ENCODE data around the gene RNF144B.
"Not testable (repeated sequence)": the region's sequence is repeated elsewhere in the genome, so short reads cannot be mapped to it uniquely, and the experiment has no call there.

Gene RNF144B

DNA sequence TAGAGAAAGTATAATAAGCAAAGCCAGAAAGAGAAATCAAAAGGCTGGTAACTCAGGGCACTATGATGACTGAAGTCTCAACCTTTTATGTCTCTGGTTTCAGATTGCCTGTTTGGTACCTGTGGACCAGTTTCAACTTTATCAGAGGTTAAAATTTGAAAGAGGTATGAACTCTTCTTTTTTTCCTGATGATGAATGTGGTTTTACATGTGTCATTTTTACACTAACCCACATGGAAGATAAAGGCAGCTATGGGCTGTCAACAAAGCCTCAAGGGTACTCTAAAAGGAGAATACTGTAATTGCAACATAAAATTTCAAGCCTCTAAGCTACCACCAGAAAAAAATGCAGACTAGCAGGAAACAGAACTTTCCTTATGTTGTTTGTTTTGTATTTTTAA is 52.4 kb downstream of the RNF144B start:
- DNase-seq (ENCODE audit: low read depth in 1 of 2, low spot score in 1 of 2) = no peak

DNA sequence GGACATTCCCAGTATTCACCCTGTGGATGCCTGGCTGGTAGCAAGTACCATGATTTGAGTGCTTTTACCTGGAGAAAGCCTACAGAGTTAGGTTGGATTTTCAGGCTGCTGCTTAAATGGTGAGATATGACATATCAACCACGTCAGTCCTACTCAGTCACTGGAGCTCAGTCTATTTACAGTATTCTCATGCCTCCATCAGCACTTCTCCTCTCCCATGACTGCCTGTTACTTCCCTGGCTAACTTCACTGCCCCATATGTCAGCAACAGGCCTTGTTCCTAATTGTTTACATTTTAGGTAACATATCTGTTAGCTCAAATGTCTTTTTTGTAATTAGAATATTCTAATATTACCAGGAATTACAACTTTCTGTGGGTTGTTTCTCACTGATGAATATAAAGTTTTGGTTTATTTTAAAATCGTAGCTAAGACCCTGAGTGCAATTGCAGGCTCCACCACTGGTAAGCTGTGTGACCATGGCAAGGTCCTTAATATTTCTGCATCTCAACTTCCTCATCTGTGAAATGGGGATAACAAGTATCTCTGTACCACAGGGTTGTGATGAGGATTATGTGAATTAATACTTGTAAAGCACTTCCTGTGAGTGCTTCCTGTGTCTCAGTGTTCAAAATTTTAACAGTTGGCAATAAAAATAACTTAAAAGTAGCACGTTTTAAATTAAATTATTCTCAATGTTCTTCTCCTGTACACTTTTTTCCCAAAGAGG is 54.3 kb downstream of the RNF144B start:
- no peak for DNase-seq (ENCODE audit: low read depth in 1 of 2, low spot score in 1 of 2)

DNA sequence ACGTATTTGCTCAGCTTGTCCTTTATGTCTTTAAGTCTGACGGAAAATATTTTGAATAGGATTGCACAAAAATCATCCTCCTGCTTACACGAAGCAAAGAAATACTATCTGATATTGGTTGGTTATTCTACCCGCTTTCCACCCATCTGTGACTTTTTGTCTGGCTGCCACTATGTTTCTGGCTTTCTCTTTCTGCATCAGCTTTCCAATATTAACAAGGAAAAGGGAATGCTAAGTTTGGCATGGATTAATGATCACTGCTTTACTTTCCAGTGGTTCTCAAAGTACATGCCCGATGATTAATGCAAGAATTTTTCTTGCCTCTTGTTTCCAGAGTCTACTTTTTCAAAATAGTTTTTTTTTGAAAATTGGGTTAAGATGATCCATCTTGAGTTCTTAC is 57.0 kb downstream of the RNF144B start:
- no peak for DNase-seq (ENCODE audit: low read depth in 1 of 2, low spot score in 1 of 2)

DNA sequence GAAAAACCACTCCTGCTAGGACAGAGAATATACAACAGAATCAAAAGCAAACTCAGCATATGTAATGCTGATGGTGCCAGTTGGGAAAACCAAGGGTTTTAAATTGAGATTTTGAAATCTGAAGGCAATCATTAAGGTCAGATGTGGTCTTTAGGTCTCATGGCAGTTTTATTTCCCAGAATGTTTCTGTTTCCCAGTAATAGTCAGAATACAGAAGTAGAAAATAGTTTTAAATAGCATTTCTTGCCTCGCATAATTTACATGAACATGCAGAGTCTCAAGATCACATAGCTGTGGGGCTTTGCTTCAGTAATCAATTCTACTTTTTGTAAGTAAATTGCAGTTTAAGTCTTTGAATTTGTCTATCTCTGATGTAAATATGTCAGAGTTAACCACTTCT is 58.1 kb downstream of the RNF144B start:
- no peak for DNase-seq (ENCODE audit: low read depth in 1 of 2, low spot score in 1 of 2)

DNA sequence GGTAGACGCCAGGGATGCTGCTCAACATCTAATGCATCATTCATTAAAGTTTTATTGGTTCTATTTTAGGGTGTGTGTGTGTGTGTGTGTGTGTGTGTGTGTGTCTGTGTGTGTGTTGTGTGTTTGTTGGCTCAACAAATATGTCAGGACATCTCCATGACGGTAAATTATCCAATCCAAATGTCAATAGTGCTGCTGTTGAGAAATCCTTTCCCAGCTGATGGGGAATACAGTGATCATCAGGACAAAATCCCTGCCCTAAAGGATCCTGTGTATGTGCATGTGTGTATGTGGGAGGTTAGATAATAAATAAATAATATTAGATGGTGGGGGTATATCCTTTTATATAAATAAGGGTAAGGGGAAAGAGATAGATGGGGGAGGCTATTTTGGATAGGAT is 59.6 kb downstream of the RNF144B start:
- no peak for DNase-seq (ENCODE audit: low read depth in 1 of 2, low spot score in 1 of 2)

DNA sequence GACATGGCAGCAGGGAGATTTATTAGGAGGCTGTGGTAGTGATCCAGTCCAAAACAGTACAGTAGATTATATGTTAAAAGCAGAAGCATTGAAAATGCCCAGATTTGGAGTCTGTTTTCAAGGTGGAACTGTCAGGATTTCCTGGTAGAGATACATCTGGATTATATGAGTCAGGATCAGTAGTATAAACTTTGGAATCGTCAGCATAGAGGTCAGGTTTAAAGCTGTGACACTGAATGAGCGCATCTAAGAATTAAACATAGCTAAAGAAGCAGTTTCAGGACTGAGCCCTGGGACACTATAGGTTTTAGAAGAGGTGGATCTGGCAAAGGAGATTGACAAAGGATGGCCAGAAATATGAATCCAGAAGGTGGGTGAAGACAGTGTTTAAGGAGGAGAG is 60.4 kb downstream of the RNF144B start:
- DNase-seq (ENCODE audit: low read depth in 1 of 2, low spot score in 1 of 2) = no peak

DNA sequence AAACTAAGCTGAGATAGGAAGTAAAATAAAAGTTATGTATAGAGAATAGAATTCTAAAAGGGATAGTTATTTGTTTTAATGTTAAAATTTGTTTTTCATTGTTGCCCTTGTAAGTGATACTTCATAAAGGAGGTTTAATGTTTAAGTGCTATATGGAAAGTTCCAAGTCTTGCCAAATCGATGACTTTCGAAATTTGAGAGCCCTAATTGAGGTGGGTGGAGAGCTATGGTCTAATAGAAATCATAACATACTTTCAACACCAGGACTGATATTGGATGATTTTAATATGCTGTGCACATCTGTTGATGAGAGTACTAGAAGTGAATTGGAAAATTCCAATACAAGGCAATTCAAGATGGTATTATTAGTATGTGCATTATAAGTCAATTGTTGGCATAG is 64.6 kb downstream of the RNF144B start:
- no peak for DNase-seq (ENCODE audit: low read depth in 1 of 2, low spot score in 1 of 2)

DNA sequence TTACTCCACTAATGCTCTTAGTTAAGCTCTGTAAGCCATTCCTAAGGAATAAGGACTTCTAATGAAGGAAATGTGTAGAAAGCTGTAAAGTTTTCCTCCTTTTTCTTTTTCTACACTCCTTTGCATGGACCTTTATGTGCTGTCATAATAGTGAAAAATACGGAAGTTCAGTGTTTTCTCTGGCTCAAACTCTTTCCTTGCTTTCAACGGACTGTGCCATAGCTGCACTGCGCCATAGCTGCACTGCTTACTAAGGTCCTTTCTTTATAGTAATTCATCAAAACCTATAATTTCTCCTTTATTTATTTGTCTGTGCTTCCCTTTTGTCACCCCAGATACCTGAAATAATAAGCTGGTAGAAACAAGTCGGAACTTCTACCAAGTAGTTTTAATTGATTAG is 67.3 kb downstream of the RNF144B start:
- DNase-seq (ENCODE audit: low read depth in 1 of 2, low spot score in 1 of 2) = no peak

DNA sequence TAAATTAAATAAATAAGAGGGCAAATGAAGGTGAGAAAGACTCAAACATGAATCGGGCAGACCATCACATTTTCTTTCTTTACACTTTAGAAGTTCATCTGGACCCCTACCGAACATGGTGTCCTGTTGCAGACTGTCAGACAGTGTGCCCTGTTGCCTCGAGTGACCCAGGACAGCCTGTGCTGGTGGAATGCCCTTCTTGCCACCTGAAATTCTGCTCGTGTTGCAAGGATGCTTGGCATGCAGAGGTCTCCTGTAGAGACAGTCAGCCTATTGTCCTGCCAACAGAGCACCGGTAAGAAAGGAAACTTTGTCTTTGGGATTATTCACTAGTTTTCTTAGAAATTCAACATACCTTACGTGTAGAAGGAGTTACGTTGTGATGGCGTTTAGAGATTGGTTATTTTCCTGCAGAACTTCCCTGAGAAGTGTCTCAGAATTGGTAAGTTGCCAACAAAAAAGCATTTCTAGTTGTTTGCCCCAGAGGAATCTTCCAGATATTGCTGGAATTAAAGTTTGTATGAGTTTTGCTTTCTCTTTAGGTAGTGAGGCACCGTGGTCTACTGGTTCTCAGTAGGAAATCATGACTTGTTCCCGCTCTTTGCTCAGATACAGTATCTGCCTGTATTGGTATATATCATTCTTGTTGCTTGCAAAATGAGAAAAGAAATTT is 70.1 kb downstream of the RNF144B start:
- DNase-seq (ENCODE audit: low read depth in 1 of 2, low spot score in 1 of 2) = no peak

DNA sequence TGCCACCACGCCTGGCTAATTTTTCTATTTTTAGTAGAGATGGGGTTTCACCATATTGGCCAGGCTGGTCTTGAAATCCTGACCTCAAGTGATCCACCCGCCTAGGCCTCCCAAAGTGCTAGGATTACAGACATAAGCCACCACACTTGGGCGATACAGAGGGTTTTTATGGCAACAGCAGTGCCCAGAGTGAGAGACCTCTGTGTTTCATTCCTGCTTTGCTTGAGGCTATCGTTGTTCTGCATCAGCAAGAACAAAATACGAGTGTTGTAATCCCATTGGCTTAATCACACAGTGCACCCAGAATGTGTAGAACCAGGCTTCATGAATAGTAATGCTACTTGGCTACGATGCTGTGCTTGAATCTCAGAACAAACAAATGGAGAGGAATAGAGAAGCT is 70.9 kb downstream of the RNF144B start:
- DNase-seq (ENCODE audit: low read depth in 1 of 2, low spot score in 1 of 2) = not testable (repeated sequence)

DNA sequence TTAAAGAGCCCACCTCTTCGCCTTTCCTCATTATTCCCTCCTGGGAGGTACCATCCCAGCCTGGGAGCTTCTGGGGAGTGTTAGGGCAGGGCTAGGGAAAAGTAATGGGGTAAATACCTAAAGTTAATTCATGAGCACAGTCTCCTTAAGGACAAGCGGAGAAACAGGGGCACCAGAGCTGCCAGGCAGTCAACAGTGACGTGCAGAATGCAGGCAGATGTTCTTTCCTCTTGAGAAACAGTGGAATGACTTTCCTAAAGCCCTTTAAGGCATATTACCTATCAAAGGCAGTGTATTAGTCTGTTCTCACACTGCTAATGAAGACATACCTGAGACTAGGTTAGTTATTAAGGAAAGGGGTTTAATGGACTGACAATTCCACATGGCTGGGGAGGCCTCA is 76.3 kb downstream of the RNF144B start:
- no peak for DNase-seq (ENCODE audit: low read depth in 1 of 2, low spot score in 1 of 2)

DNA sequence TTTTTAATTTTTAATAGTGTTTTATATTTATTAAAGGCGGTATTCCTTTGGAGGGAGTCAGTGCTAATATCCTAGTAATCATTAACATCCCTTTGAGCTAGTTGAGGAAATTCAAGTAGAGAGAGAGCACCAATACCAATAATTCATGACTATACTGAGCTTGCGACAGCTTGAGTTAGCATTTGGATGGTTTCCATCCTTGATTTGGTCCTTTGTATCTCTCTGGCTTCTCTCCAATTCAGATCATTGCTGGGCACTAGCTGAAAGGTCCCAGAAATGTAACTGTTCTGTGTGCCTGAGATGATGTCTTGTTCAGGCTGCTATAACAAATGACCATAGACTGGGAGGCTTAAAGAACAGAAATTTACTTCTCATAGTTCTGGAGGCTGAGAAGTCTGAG is 77.0 kb downstream of the RNF144B start:
- DNase-seq (ENCODE audit: low read depth in 1 of 2, low spot score in 1 of 2) = no peak

DNA sequence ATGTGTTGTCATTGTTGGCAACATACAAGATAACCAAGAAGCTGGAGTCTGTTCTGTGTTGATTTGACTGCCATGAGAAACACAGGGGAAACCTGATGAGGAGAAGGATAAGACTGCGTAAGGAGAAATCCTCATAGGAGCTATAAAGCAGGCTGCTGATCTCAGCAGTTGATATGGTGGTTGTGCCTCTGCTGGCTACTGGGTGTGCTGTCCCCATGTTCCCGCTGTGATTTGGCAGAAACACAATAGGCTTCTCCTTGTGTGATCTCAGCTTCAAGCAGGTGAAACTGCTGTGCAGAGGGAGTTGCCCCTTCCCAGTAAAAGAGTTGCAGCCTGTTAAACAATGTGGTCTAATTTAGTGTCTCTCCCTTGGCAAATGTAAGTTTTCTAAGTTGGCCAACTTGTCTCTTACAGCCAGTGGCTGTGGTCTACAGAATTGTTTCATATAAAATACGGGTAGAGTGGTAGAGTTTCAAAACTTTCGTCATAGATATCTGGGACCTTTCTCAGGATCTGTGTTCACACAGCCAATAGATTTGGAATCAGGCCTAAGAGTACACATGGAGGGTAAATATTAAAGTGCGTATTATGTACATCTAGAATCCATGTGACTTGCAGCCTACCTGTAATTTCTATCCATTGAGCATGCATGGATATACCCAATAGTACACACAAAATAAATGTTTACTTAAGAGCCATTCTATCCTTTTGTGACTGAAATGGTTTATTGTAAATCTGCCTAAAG is 78.4 kb downstream of the RNF144B start:
- no peak for DNase-seq (ENCODE audit: low read depth in 1 of 2, low spot score in 1 of 2)

DNA sequence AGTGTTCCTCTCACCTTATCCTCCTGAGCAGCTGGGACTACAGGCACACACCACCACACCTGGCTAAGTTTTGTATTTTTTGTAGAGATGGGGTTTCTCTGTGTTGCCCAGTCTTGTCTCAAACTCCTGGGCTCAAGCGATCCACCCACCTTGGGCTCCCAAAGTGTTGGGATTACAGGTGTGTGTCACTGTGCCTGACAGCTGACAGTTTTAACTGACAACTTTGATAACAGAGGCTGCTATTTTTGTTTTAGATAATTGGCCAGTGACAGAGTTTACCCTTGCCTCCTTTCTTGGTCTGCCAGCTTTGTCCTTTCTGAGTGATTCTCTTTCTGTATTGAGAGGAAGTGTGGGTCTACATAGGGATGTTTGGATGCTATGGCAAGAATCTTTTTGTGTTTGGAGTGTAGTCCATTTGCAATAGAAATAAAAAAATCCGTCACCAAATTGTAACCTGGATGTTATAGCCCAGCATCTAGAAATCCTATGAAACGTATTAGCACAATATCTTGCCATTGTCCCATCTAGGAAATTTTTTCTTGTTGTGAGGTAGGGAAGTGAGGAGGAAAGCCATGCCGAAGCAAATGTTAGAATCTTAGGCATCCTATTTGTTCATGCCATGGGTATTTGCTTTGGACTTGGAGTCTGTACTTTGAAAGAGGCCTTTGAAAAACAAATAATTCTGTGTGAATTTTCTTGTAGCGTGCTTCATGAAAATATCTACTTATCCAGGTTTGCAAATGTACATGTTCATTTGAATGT is 80.8 kb downstream of the RNF144B start:
- DNase-seq (ENCODE audit: low read depth in 1 of 2, low spot score in 1 of 2) = no peak

DNA sequence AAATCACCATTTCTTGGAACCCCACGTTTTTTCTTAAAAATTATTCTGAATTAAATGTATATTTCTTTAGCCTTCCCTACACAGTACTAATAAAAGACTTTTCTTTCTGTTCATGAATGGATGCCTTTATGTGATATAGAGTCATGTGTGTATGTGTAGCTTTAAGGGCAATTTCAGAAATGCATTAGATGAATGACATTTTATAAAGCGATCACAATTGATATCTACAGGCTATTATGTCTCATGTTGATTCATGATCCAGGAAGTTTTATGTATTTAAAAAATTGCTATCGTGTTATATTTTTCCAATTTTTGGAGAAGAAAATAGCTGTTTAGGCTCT is 81.3 kb downstream of the RNF144B start:
- no peak for DNase-seq (ENCODE audit: low read depth in 1 of 2, low spot score in 1 of 2)

DNA sequence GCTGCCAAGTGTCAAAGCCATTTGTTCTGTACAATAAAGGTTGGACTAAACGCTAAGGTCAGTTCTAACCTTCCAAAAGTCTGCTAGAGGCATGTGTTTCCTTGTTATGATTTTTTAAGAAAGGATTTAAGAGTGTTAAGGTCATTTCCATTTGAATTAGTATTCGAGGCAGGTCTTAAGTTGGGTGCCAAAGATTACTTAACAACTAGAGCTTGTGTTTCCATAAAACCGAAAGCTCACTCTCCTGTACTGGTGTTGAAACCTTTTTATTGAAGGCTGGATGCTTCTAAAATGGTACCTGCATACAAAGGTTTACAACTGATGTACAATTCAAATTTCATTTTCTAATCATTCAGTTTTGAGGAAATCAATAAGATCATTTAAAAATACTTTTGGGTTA is 82.4 kb downstream of the RNF144B start:
- no peak for DNase-seq (ENCODE audit: low read depth in 1 of 2, low spot score in 1 of 2)

DNA sequence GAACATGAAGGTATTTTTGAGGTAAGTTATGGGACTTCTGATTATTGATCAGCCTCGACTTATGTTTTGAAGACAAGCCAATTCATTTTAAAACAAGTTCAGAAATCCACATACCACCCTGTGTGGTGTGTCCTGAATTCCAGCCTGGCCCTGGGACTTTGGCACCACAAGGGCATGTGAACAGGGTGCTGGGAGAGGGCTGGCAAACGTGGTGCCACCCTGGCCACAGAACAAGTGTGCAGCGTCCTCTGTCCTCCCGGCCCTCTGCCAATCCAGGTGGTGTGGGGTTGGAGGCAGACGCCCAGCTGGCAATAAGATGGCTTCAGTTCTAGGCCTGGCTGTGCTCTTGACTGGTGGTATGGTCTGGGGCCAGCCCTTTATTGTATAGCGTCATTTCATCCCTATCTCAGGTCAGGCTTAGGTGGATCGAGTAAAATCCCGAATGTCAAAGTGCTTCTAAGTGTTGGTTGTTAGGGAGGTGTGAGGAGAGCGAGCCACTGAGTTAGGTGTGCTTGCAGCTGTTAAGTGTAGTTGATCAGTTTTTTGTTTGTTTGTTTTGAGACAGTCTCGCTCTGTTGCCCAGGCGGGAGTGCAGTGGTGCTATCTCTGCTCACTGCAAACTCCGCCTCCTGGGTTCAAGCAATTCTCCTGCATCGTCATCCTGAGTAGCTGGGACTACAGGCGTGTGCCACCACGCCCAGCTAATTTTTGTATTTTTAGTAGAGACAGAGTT is 84.2 kb downstream of the RNF144B start:
- DNase-seq (ENCODE audit: low read depth in 1 of 2, low spot score in 1 of 2) = no peak

DNA sequence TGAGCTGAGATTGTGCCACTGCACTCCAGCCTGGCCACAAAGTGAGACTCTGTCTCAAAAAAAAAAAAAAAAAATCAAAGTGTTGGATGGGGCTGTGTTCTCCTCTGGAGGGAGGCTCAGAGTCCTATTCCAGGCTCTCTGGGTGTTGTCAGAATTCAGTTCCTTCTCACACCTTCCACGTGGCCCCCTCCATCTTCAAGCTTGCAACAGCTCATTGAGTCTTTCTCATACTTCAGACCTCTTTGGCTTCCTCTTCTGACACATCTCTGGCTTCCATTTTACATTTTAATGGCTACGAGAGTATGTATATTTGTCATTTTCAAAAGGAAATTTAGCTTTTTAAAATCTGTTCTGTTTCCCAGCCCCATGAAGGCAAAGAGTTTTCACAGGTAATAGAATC is 85.8 kb downstream of the RNF144B start:
- DNase-seq (ENCODE audit: low read depth in 1 of 2, low spot score in 1 of 2) = no peak

DNA sequence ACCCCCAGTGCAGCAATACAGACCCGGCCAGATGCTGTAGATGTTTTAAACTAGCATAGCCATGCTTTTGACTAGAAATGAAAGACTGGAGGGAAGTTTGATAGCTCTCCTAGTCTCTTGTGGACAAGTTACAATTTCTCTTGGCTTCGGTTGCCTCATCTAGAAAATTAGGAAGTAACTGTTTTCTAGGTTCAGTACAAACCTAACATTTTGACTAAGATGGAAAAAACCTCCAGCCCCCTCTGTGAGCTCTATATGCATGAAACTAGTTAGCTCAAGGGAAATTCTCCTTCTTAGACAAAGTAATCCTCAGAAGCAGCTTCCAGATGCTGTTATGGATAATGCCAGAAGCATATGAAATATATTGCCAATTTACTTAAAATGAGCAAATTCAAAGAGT is 86.6 kb downstream of the RNF144B start:
- no peak for DNase-seq (ENCODE audit: low read depth in 1 of 2, low spot score in 1 of 2)

DNA sequence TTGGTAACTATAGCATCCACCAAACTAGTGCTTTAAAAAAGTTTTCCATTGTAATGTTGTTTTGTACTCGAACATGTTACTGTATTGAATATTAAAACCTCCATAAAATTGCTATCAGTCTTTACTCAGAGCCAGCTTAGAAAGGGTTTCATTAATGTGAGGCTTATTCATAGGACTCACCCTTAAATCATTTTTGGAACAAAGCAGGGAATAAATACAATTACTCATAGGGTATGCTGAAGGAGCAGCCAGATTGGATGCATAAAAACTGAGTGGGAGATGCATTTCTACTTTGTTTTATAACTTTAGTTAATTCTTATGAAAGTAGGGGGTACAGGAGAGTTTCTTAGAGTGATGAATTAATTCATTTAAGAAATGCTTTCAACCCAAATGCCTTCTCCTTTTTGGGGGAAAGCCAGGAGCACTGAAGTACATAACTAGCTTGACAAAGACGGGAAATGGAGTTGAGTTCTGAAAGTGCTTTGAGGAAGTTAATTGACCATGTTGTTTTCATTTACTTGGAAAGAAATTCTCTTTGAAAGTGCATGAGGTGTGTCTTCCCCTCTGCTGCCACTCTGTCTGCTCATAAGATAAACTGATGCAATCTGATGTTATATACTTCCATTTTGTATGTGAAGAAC is 90.3 kb downstream of the RNF144B start:
- DNase-seq (ENCODE audit: low read depth in 1 of 2, low spot score in 1 of 2) = no peak

DNA sequence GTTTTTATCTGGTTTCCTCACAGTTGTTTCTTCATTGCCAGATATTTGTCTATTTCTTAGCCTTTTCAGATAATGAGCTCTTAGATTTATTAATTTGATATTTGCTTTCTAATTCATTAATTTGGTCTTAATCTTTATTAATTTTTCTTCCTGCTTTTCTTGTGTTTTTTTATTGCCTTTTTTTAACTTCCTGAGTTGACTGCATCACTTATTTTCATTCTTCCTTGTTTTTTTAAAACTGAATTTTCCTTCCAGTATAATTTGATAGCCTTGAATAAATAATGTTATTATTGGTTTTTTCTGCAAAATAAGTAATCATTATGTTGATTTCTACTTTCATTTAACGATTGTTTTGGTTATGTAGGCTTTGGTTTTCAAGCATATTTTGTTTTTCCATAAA is 91.5 kb downstream of the RNF144B start:
- DNase-seq (ENCODE audit: low read depth in 1 of 2, low spot score in 1 of 2) = no peak

All from activated CD4-positive, alpha-beta T cell treated with anti-CD3 and anti-CD28 coated beads, Interleukin-2, amount 50 U/mL, for 24 hours (primary cell).